ENCODE results near the gene KCNQ1. TPM values are rescaled to one million over a fixed set of nuclear protein-coding genes. Genes with fewer than 3 reads are reported as not detected.
A peak's percentile ranks its signal among the peaks of the same experiment; 100 is the strongest.

KCNQ1 gene
- total and polyA plus RNA-seq, 2 of the 13 experiments (the other 11 are each of a cell fraction or from before 2014, with no cell fraction given) = 0.02 to 0.08 TPM

DNA sequence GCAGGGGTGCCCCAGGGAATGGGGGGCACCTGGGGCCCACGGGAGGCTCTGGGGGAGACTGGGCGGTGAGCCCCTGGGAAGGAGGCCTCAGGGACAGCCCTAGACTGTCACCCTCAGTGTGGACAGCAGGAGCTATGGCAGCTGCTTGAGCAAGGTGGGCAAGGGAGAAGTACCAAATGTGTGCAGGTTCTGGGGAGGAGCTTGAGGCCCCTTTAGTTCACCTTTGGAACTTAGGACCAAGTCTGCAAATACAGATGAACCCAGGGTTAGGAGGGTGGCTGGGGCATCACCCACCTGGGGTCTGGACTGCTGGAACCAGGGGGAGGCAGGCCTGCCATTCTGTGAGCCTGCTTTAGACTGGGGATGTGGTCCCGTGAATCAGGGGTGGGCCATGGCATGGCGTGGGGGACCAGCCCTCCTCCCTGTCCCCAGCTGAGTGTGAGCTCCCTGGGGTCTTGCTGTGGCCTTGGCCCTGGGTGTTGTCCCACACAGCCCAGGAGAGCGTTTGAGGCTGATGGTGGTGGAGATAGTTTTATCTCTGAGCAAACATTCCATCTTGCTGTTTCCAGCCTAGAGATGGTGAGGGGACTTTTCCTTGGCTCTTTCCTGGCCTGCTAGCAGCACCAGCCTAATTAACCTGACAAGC, 122.3 kb downstream of the KCNQ1 start (continued):
- TF ChIP-seq PAXIP1 (CRISPR knock-in tag; conservative IDR thresholded peaks at IDR 0.05) (peak; percentile 68), RXRA (CRISPR knock-in tag; IDR thresholded peaks at IDR 0.05) (0 out of 2 replicates have a peak, but pooled peaks have one; percentile 37), ZNF121 (CRISPR knock-in tag; IDR thresholded peaks at IDR 0.05) (peak; percentile 66), NFKB2 (CRISPR knock-in tag; IDR thresholded peaks at IDR 0.05; ENCODE audit: borderline replicate concordance) (peak; percentile 64; the same call in 1 of the 2 replicates), TEAD3 (CRISPR knock-in tag; optimal IDR thresholded peaks at IDR 0.05; ENCODE audit: borderline replicate concordance) (peak; percentile 54), NR2F1 (CRISPR knock-in tag; IDR thresholded peaks at IDR 0.05) (no peak), JUN (CRISPR knock-in tag; IDR thresholded peaks at IDR 0.05) (no peak), KDM1A (CRISPR knock-in tag; IDR thresholded peaks at IDR 0.05) (no peak), FLYWCH1 (CRISPR knock-in tag; IDR thresholded peaks at IDR 0.05) (no peak), TFAP4 (IDR thresholded peaks at IDR 0.05; ENCODE audit: borderline replicate concordance, low read depth) (peak; percentile 38; the same call in 1 of the 2 replicates), ADNP (CRISPR knock-in tag; IDR thresholded peaks at IDR 0.05) (0 out of 2 replicates have a peak, but pooled peaks have one; percentile 44), SAFB2 (CRISPR knock-in tag; IDR thresholded peaks at IDR 0.05; ENCODE audit: borderline replicate concordance, low read depth) (no peak)
- TF ChIP-seq, protein P1, sequence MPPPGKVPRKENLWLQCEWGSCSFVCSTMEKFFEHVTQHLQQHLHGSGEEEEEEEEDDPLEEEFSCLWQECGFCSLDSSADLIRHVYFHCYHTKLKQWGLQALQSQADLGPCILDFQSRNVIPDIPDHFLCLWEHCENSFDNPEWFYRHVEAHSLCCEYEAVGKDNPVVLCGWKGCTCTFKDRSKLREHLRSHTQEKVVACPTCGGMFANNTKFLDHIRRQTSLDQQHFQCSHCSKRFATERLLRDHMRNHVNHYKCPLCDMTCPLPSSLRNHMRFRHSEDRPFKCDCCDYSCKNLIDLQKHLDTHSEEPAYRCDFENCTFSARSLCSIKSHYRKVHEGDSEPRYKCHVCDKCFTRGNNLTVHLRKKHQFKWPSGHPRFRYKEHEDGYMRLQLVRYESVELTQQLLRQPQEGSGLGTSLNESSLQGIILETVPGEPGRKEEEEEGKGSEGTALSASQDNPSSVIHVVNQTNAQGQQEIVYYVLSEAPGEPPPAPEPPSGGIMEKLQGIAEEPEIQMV (CRISPR knock-in tag; IDR thresholded peaks at IDR 0.05; ENCODE audit: low read depth) = no peak
- TF ChIP-seq, protein P2, sequence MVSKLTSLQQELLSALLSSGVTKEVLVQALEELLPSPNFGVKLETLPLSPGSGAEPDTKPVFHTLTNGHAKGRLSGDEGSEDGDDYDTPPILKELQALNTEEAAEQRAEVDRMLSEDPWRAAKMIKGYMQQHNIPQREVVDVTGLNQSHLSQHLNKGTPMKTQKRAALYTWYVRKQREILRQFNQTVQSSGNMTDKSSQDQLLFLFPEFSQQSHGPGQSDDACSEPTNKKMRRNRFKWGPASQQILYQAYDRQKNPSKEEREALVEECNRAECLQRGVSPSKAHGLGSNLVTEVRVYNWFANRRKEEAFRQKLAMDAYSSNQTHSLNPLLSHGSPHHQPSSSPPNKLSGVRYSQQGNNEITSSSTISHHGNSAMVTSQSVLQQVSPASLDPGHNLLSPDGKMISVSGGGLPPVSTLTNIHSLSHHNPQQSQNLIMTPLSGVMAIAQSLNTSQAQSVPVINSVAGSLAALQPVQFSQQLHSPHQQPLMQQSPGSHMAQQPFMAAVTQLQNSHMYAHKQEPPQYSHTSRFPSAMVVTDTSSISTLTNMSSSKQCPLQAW (CRISPR knock-in tag; IDR thresholded peaks at IDR 0.05) = 0 out of 2 replicates have a peak, but pooled peaks have one; percentile 42
- TF ChIP-seq, protein P3, sequence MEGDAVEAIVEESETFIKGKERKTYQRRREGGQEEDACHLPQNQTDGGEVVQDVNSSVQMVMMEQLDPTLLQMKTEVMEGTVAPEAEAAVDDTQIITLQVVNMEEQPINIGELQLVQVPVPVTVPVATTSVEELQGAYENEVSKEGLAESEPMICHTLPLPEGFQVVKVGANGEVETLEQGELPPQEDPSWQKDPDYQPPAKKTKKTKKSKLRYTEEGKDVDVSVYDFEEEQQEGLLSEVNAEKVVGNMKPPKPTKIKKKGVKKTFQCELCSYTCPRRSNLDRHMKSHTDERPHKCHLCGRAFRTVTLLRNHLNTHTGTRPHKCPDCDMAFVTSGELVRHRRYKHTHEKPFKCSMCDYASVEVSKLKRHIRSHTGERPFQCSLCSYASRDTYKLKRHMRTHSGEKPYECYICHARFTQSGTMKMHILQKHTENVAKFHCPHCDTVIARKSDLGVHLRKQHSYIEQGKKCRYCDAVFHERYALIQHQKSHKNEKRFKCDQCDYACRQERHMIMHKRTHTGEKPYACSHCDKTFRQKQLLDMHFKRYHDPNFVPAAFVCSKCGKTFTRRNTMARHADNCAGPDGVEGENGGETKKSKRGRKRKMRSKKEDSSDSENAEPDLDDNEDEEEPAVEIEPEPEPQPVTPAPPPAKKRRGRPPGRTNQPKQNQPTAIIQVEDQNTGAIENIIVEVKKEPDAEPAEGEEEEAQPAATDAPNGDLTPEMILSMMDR (CRISPR knock-in tag; IDR thresholded peaks at IDR 0.05) = peak; percentile 14; the same call in 1 of the 2 replicates
- TF ChIP-seq, protein P4, sequence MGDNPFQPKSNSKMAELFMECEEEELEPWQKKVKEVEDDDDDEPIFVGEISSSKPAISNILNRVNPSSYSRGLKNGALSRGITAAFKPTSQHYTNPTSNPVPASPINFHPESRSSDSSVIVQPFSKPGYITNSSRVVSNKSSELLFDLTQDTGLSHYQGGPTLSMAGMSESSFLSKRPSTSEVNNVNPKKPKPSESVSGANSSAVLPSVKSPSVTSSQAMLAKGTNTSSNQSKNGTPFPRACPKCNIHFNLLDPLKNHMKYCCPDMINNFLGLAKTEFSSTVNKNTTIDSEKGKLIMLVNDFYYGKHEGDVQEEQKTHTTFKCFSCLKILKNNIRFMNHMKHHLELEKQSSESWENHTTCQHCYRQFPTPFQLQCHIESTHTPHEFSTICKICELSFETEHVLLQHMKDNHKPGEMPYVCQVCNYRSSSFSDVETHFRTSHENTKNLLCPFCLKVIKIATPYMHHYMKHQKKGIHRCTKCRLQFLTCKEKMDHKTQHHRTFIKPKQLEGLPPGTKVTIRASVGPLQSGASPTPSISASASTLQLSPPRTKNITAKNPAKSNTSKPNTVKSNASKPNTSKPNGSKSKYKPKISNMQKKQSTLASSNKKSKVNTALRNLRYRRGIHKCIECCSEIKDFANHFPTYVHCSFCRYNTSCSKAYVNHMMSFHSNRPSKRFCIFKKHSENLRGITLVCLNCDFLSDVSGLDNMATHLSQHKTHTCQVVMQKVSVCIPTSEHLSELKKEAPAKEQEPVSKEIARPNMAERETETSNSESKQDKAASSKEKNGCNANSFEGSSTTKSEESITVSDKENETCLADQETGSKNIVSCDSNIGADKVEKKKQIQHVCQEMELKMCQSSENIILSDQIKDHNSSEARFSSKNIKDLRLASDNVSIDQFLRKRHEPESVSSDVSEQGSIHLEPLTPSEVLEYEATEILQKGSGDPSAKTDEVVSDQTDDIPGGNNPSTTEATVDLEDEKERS (CRISPR knock-in tag; IDR thresholded peaks at IDR 0.05) = no peak

Data from HepG2 (cell line).